Measurements from ENCODE around the gene ARID3C.

DNA sequence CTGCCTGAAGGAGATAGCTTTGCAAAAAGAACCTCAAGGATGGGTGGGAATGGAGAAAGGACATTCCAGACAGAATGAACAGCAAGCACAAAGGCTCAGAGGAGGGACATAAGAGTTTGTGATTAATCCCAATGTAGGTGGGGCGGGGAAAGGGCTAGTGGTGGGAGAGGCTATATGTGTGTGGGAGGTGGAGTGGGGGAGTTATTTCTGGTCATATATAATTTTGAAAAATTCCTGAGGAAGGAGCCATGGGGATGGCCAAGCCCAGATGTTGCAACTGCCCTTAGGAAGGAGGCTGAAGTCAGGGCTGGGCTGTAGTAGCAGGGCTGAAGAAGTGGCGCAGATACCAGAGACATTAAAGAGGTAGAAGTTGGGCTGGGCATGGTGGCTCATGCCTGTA, 47.0 kb upstream of the ARID3C start:
- TF ChIP-seq NFRKB (IDR thresholded peaks at IDR 0.05) (no peak), SUZ12 (IDR thresholded peaks at IDR 0.05) (no peak), L3MBTL2 (conservative IDR thresholded peaks at IDR 0.05) (no peak), SP1 (IDR thresholded peaks at IDR 0.05) (no peak), BHLHE40 (IDR thresholded peaks at IDR 0.05; ENCODE audit: borderline replicate concordance) (no peak), ARNT (IDR thresholded peaks at IDR 0.05) (no peak), TARDBP (IDR thresholded peaks at IDR 0.05) (no peak), FOXM1 (IDR thresholded peaks at IDR 0.05; ENCODE audit: borderline replicate concordance) (no peak), FOXA1 (IDR thresholded peaks at IDR 0.05) (no peak)

All from HEK293T (cell line).